ENCODE measurements around the gene ASPG.
A peak's percentile ranks its signal among the peaks of the same experiment; 100 is the strongest.

ASPG gene

DNA sequence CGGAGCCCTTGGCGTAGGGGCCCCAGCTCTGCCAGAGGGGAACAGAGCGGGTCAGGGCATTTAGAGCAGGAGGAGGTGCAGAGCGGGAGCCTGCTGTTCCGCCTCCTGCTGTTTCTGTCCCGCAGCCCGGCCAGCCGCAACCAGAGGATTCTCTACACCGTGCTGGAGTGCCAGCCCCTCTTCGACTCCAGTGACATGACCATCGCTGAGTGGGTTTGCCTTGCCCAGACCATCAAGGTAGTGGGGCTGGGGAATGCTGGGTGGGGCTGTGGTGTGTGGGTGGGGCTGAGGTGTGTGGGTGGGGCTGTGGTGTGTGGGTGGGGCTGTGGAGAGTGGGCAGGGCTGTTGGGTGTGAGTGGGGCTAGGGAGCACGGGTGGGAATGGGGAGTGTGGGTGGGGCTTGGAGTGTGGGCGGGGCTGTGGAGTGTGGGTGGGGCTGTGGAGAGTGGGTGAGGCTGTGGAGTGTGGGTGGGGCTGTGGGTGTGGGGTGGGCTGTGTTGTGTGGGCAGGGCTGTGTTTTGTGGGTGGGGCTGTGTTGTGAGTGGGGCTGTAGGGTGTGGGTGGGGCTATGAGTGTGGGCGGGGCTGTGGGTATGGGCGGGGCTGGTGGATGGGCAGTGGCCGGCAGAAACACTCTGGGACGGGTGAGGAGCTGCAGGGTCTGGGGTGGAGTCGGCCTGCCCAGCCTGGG, 8.0 kb downstream of the ASPG start:
- no peak for DNase-seq (ENCODE audit: low read depth in 2 of 2)

DNA sequence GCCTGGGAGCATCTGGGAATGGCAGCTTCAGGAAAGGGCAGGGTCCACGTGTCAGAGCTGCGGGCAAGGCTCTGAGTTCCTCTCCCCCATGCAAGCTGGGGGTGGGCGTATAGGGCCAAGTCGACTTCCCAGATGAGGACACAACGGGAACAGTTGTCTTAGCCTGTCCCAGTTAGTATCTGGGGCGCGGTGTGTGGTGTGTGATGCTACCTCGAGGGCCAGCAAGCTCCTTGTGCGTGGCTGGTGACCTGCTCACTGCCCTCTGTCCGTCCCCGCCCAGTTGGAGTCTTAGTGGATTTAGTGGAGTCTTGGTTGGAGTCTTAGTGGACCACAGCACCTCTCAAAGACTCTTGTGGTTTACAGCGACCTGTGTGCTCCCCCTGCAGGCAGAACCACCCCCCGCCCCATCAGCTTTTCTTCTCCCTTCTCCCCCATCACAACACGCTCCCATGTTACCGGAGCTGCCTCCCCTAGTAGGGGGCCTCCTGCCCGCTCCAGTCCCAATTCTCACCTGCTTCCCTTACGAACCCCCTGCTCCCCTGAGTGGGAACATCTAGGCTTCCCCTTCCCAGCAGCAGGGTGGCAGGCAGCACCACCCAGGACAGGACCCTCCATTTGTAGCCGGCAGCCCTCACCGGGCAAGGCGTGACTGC, 8.7 kb downstream of the ASPG start:
- no peak for DNase-seq (ENCODE audit: low read depth in 2 of 2)

DNA sequence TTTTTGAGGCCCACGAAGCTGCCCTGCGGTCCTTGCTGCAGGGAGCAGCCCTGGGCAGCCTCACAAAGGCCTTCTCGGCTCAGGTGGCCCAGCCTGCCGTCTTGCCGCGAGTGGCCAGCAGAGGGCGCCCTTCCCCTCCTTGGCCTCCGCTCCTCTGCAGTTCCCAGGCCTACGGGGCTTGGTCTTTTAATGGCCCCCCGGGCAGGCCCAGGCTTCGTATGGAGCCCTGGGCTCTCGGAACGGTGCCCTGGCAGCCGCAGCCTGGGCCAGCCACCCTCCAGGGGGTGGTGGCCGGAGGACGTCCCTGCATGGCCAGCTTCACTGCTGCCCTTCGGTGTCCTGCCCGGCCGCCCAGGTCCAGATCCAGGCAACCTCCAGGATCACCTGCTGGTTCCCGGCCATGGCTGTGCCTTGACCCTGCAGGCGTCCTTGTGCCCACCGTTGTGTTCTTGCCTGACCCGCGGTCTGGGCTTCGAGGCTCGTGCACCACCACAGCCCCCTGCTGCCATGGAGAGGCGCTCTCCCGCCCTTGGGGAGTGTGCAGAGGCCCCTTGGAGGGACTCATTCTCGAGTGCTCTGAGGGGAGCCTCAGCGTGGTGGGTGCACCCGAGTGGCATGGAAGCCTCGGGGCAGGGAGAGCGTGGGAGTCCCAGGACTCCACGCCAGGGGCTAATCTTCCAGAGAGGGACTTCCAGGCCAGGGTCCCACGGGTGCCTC, 9.4 kb downstream of the ASPG start:
- peak; percentile 67 to 80 for DNase-seq (ENCODE audit: low read depth in 2 of 2)

DNA sequence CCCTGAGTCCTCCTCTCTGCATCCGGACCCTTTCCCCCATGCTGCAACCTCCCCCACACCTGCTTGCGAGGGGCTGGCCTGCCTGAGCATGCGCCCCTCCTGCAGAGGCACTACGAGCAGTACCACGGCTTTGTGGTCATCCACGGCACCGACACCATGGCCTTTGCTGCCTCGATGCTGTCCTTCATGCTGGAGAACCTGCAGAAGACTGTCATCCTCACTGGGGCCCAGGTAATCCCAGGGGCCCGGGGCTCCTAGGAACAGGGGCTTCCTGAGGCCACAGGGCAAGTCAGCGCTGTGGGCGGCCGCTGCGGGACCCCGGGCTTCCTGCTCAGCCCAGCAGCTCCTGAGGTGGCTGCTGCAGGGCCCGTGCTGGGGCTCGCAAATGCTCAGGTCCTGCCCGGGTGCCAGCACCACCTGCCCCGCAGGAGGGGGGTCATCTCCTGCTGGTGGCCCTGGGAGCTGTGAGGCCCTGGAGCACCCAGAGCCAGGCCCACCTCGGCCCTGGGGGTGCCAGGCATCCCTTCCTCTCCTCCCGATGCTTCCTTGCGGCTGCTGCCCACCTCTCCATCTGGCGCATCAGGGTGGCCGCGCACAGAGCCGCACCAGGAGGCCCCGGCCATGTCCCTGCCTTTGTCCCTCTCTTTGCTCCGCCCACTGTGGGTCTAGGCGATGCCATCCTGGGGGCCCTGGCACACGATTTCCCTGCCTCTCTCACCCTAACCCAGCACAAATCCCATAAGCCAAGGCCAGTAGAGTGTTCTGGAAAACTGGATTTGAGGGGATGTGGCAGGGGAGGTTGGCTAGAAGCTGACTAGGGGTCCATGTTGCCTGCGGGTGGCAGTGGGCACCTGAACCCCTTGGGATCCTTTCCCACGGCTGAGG, 10.2 kb downstream of the ASPG start:
- no peak for DNase-seq (ENCODE audit: low read depth in 2 of 2)

DNA sequence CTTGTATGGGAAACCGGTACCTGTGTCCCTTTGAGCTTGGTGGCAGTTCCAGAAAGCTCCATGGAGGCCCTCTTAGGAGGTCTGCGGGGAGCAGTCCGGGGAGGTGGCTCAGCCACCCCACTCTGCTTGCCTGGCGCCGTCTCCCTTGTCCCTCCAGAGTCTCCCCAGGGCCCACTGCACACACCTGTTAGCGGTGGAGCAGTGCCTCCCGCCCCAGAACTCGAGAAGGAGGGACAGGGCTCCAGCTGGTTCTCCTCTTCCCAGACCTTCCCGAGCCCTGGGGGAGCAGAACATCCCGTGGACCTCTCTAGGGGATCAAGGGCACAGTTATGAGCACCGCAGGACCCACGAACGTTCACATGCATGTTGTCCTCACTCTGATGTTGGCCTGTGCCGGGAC, 10.8 kb downstream of the ASPG start:
- no peak for DNase-seq (ENCODE audit: low read depth in 2 of 2)

DNA sequence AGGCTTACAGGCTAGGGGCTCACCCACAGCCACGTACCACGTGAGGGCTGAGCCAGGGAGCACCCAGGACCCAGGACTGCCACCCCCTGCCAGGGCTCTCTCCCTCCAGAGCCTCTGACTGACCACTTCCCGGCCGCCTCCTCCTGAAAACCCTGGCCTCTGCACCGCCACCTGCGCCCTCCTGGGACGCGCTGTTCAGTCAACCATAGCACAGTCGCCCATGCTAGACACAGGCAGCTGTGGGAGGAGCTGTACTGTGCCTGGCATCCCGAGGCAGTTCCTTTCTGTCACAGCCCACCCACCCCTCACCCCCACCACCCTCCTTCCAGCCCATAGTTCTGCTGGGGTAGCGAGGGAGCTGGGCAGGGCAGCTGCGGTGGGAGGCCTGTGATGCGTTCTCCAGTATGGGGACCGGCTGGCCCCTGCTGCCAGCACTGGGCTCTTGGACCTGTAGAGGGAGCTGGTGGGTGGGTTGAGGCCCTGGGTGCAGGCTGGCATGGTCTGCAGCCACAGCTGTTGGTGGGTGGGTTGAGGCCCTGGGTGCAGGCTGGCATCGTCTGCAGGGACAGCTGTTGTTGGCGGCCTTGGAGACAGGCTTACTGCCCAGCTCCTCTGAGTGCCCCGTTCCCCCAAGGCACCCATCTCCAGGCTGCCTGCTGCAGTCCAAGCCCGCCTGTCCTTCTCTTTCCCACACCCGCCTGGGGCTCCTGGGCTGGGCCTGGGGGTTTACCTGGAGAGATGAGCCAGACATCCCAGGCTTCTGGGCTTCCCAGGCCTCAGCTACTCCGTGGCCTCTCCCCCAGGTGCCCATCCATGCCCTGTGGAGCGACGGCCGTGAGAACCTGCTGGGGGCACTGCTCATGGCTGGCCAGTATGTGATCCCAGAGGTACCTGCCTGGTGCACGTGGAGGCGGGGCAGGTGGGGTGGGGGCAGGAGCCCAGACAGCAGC, 11.5 kb downstream of the ASPG start:
- DNase-seq (ENCODE audit: low read depth in 2 of 2), result no peak

DNA sequence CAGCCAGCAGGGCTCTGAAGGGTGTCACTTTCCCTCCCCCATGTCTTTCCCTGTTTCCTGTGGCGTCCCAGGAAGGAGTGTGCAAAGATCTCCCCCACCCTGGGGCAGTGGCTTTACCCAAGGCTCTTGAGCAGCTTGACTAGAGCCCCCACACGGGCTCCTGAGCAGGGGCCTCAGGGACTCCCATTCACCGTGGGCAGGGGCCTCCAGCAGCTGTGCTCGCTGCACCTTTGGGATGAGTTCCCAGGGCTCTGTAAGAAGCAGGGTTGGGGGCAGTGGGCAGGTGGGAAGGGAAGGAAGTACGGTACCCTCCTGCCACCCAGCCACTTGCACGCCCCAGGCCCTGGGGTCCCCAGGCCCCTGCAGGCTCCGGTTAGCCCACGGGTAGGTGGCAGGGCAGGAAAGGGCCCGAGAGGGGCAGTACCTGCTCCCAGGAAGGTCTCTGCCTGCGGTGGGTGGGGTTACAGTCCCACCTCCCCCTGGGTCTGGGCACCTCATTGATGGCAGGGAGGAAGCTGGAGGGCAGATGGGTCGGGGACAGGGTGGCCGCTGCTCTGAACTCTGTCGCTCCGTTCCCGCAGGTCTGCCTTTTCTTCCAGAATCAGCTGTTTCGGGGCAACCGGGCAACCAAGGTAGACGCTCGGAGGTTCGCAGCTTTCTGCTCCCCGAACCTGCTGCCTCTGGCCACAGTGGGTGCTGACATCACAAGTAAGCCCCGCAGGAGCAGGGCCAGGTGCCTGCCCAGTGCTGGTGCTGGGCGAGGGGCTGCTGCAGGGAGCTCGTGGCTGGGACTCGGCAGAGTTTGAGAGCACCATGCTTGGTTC, 13.0 kb downstream of the ASPG start:
- DNase-seq (ENCODE audit: low read depth in 2 of 2), result no peak

DNA sequence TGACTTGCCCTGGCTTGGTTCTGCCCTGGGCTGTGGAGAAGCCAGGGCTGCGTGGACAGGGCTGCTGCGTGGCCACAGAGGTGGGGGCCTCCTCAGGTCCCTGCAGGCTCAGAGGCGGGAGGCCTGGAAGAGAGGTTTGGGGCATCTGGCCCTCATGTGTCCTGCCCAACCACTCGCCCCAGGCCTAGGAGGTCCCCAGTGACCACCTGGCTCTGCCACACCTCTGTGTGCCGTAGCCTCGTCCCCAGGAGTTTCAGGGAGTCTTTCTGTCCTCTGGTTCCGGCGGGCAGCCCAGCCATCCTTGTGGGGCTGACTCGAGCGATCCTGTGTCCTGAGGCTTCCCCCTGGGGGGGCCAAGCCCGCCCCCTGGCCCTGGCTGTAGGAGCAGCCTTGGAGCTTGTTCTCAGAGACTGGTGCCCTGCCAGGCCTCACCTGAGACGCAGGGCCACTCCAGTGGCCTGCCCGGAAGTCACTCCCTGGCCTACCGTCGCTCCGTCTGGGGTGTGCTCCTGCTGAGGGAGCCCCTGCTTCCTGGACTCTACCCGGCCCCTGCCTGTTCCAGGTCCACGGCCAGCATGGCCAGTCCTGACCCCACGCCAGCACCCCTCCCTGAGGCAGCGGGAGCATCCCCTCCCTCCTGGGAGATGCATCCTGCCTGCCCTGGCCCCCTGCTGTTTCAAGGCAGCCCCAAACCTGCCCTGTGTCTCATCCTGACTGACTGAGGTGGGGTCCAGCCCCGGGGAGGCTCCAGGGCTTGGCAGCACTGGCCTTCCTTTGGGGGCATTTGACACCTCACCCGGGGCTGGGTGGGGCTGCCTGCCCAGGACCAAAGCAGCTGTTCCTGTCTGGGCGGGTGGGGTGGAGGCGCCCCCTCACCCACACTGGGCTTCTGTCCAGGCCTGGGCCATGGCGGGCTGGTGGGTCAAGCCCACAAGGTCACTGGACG, 13.9 kb downstream of the ASPG start:
- no peak for DNase-seq (ENCODE audit: low read depth in 2 of 2)

DNA sequence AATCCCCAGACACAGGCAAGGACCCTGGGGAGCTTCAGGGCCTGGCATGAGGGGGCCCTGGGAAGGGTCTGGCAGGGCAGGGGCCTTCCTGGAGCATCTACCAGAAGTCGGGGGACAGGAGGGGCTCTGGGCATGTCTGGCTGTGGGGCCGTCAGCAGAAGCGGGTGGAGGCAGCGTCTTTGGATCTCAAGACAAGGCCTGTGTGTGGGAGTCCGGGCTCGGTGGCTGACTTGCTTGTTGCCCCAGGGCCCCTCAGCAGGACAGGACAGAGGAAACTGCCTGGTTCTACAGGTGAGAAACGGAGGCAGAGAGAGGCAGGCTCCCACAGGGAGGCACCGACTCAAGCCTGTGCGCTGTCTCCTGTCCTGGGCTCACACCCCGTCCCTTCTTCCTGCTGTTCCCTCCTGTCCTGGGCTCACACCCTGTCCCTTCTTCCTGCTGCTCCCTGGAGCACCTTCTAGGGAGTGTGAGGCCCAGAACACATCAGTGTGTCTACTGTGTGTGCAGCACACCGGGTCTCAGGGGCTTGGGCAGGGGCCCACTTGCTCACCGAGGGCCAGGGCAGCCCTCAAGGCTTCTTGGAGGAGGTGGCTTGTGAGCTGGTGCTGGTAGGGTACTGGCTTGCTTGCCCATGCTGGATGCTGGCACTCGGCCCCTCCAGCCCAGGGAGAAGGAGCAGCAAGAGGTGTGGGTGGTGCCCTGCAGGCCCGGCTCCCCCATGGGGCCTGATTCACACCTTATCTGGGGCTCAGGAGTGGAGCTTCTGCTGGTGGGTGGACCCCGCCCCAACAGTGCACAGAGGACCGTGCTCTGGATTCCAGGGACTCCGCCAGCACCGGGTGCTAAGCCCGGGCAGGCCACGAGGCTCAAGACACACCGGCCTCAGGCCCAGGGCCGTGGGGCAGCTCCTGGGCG, 14.9 kb downstream of the ASPG start:
- no peak for DNase-seq (ENCODE audit: low read depth in 2 of 2)

DNA sequence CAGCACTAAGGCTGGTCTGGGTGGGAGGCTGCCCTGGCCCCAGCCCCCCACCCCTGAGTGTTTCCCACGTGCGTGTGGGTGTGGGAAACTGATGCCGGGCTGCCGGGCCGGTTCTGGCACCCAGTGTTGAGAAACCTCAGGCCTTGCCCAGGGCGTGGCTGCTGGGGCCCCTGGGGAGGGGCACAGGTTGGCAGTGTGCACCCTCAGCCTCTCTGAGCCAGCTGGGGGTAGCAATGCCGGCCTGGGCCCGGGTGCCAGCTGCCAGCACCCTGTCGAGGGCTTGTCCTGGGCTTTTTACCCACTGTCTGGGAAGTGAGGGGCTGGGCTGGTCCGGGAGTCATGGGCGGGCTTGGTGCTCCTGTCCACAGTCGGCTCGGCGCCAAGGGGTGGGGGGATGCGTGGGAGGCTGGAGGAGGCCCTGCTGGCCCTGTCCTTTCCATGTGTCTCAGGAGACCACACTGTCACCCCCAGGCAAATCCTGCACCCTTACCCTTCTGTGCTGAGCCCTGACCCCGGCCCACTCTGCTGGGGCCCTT, 15.7 kb downstream of the ASPG start:
- no peak for DNase-seq (ENCODE audit: low read depth in 2 of 2)

DNA sequence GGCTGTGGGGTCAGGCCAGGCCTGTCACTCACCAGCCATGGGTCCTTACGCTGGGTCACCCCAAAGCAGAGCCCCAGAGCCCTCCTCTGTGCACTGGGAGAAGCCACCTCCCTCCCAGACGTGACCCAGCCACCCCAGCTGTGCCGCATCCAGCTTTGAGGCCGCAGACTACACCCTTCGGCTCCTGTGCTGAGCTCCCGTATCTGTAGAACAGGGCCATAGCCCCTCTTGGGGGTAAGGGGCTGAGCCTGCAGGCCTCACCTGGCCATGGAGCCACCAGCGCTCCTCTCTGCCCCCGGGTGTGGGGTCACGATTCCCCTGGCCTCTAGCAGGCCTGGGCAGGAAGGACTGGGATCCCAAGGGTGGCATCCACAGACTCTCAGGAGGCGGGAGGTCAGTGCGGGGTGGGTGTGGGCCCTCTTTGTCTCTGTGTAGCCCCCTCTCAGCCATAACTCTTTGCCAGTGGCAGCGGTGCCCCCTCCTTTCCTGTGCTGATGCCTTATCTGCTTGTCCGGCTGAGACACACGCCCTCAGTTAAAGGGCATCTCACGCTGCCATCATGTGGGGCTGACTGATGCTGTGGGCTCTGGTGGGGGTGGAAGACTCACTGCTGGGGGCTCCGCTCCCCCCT, 16.3 kb downstream of the ASPG start:
- DNase-seq (ENCODE audit: low read depth in 2 of 2), result no peak

DNA sequence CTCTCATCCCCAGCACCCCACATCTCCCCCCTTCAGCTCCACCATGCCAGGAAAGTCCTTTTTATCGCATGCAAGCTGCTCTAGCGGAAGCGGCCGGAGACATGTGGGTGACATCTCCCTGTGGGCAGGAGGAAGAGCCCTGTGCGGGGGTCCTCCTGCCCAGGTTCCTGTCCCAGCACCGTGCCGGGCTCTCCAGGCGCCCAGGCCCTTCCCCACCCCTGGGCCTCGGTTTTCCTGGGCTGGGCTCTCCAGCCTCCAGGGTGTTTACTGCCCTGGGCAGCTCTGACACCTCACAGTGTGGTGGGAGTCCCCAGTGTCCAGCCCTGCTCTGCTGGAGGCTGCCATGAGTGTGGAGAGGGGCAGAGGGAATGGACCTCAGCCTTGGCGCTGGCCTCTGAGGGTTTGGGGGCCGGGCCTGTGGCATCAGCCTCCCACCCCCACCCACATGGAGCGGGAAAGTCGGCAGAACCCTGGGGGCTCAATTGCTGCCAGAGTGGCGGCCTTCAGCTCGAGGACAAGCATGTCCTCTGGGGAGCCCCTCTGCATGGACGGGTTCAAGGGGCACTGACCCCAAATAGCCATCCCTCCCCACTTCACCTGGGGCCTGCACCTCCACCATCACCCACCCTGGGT, 16.9 kb downstream of the ASPG start:
- no peak for DNase-seq (ENCODE audit: low read depth in 2 of 2)

DNA sequence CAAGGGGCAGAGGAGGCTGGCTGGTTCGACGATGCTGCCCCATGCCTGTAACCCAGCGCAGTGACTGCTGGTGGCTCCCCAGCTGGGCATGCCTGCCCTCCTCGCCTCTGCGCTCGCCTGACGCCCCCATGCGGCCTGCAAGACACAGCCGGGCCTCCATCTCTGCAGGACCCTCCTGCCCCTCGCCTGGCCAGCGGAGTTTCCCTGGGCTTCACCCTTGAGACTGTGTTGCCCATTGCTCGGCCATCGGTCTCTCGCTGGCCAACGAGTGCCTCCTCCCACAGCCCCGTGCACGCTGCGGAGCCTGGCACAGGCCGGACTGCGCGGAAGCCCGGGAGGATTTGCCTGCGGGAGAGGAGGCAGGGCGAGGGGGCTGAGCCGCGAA, 17.6 kb downstream of the ASPG start:
- no peak for DNase-seq (ENCODE audit: low read depth in 2 of 2)

DNA sequence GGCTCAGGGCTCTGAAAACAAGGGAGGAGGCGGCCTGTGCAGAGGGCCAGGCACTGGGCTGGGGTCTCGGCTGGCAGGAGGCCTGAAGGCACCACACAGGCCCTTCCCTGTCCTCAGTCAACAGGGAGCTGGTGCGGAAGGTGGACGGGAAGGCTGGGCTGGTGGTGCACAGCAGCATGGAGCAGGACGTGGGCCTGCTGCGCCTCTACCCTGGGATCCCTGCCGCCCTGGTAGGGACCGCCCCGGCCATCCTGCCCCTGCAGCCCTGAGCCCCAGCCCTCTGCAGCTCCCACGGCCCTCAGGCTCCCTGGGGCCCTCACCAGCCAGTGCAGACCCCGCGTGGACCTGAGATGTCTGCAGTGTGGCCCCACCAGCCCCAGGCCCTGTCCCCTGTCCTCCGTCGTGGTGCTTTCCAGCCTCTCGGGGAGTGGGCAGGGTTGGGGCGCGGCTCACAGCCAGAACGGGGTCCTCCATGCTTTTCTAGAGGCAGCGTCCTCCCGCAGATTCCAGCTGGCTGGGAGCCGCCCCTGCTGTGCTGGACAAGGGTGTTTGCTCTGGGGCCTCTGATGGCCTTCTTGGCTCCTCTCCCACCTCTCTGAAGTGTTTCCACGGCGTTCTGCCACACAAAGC, 18.1 kb downstream of the ASPG start:
- DNase-seq (ENCODE audit: low read depth in 2 of 2), result no peak

DNA sequence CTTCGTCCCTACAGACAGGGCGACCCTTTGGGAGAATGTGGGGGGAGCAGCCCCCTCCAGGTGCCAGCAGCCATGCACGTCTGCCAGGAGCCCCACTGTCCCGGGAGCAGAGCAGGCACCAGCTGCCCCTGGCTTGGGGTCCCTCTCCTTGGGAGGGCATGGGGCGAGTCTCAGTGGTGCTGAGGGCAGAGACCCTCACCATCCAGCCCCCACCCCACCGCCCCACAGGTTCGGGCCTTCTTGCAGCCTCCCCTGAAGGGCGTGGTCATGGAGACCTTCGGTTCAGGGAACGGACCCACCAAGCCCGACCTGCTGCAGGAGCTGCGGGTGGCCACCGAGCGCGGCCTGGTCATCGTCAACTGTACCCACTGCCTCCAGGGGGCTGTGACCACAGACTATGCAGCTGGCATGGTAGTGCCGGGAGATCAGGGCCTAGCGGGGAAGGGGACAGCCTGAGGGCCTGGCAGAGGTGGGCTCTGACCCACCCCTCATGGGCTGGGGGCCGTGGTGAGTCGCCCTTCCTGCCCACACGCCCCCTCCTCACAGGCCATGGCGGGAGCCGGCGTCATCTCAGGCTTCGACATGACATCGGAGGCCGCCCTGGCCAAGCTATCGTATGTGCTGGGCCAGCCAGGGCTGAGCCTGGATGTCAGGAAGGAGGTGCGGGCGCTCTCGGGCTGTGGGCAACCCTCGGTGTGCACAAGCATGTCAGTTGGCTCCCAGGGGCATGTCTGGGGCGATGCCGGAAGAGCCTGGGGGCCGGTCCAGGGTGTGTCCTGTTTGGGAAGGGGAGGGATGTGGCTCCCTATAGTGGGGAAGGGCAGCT, 18.8 kb downstream of the ASPG start:
- DNase-seq (ENCODE audit: low read depth in 2 of 2), result no peak

Measured in stimulated activated CD8-positive, alpha-beta memory T cell treated with anti-CD3 and anti-CD28 coated beads, Interleukin-2, amount 100 ng/mL, for 48 hours (primary cell).